GM12801 (cell line): ENCODE results near the gene MACROH2A1.

Source experiments
- CTCF ChIP-seq: IDR thresholded peaks from one replicate; pipeline ENCODE4 v1.5.1; 2011; ENCODE audit warnings: control low read depth; ENCODE audit not compliant: insufficient read length; ENCODE audit errors: extremely low read depth

Gene MACROH2A1

GRCh38 chr5:135402031-135402430, 3.0 kb upstream of the MACROH2A1 start:
- TF ChIP-seq CTCF: no peak

- no peak for TF ChIP-seq CTCF
Observed at GRCh38 chr5:135400866-135401265, 1.8 kb upstream of the MACROH2A1 start.

GRCh38 chr5:135399794-135400542, 937 bp upstream of the MACROH2A1 start:
- no peak for TF ChIP-seq CTCF

GRCh38 chr5:135398160-135398854, 724 bp downstream of the MACROH2A1 start:
- TF ChIP-seq CTCF: no peak

GRCh38 chr5:135397084-135397483, 1.9 kb downstream of the MACROH2A1 start:
- no peak for TF ChIP-seq CTCF

- no peak for TF ChIP-seq CTCF
Observed at GRCh38 chr5:135396459-135397055, 2.5 kb downstream of the MACROH2A1 start.

- no peak for TF ChIP-seq CTCF
Observed at GRCh38 chr5:135395866-135396265, 3.2 kb downstream of the MACROH2A1 start.
